K562 (cell line): Measurements from ENCODE around the gene POR. TPM values are rescaled to one million over a fixed set of nuclear protein-coding genes. Genes with fewer than 3 reads are reported as not detected.
A peak's percentile ranks its signal among the peaks of the same experiment; 100 is the strongest.

Experiments used
- BCOR ChIP-seq: fragments of 450-650 bp; IDR thresholded peaks from 2 replicates; pipeline ENCODE4 v1.6.1; 2016
- CCNT2 ChIP-seq: IDR thresholded peaks from 2 replicates; pipeline ENCODE4 v1.6.1; 2011; ENCODE audit warnings: borderline replicate concordance, low read depth, mild to moderate bottlenecking, moderate library complexity, mixed read lengths, low read length; ENCODE audit not compliant: insufficient read length; ENCODE audit errors: extremely low read depth
- DDX20 ChIP-seq: fragments of 450-650 bp; IDR thresholded peaks from 2 replicates; pipeline ENCODE4 v1.6.1; 2016; ENCODE audit warnings: missing genetic modification characterization, low read depth, mild to moderate bottlenecking, missing compliant biosample characterization, moderate library complexity
- ESRRA ChIP-seq: fragments of 450-650 bp; IDR thresholded peaks from 2 replicates; pipeline ENCODE4 v1.6.1; 2014; ENCODE audit warnings: low read depth, mild to moderate bottlenecking, moderate library complexity, borderline replicate concordance
- HEY1 ChIP-seq: fragments of 250-450 bp; sonication (Bioruptor Pico); IDR thresholded peaks from 2 replicates; pipeline ENCODE4 v1.5.0; 2020; ENCODE audit warnings: mild to moderate bottlenecking, moderate library complexity, borderline replicate concordance
- HMG20A ChIP-seq: fragments of 450-650 bp; formaldehyde crosslinking; conservative IDR thresholded peaks from 2 replicates; pipeline ENCODE4 v1.4.0; 2020; ENCODE audit warnings: mild to moderate bottlenecking, mixed read lengths
- KLF1 ChIP-seq: fragments of 450-650 bp; IDR thresholded peaks from 2 replicates; pipeline ENCODE4 v1.6.1; 2016; ENCODE audit warnings: missing genetic modification characterization, missing compliant biosample characterization
- KLF16 ChIP-seq: IDR thresholded peaks from 2 replicates; pipeline ENCODE4 v1.6.1; 2016; ENCODE audit warnings: antibody characterized with exemption
- LCOR ChIP-seq: sonication (generic); formaldehyde crosslinking; IDR thresholded peaks from 2 replicates; pipeline ENCODE4 v1.8.0; 2022; ENCODE audit warnings: mild to moderate bottlenecking, missing genetic modification reagents
- MEF2D ChIP-seq: conservative IDR thresholded peaks from 2 replicates; pipeline ENCODE4 v1.6.1; 2016; ENCODE audit warnings: low read depth, missing genetic modification characterization, missing compliant biosample characterization
- MTF1 ChIP-seq: fragments of 250-450 bp; sonication (Bioruptor Pico); IDR thresholded peaks from 2 replicates; pipeline ENCODE4 v1.9.0; 2021; ENCODE audit warnings: moderate library complexity, mild to moderate bottlenecking, inconsistent platforms, borderline replicate concordance
- RB1 ChIP-seq: fragments of 450-650 bp; IDR thresholded peaks from 2 replicates; pipeline ENCODE4 v1.6.1; 2017; ENCODE audit warnings: low read depth, mild to moderate bottlenecking
- RUNX1 ChIP-seq: sonication (generic); IDR thresholded peaks from 2 replicates; pipeline ENCODE4 v1.6.1; 2016; ENCODE audit warnings: antibody characterized with exemption, low read depth
- TCF3 ChIP-seq: sonication (generic); formaldehyde crosslinking; IDR thresholded peaks from 2 replicates; pipeline ENCODE4 v1.4.0; 2020; ENCODE audit warnings: mild to moderate bottlenecking, missing genetic modification reagents
- TCF7 ChIP-seq: sonication (generic); IDR thresholded peaks from 2 replicates; pipeline ENCODE4 v1.6.1; 2016; ENCODE audit warnings: antibody characterized with exemption, borderline replicate concordance
- ZNF224 ChIP-seq: sonication (generic); formaldehyde crosslinking; IDR thresholded peaks from 2 replicates; pipeline ENCODE4 v1.8.0; 2022; ENCODE audit warnings: mild to moderate bottlenecking, missing genetic modification reagents
- ZNF699 ChIP-seq: fragments of 250-450 bp; sonication (Bioruptor Pico); IDR thresholded peaks from 2 replicates; pipeline ENCODE4 v1.8.0; 2021; ENCODE audit warnings: mild to moderate bottlenecking, moderate library complexity; ENCODE audit not compliant: insufficient replicate concordance
- polyA plus RNA-seq, 8 experiments: library from polyadenylated mRNA; depleted of rRNA in 4 of 8; stranded (reverse) in 5 of 8; unstranded in 3 of 8; fragments of >200 nt; fragmentation: Nextera tagmentation in 2 of 8; fragmentation: Illumina TruSeq in 1 of 8; extraction: Ambion mirVana in 2 of 8; extraction: Trizol in 1 of 8; gene quantifications; 2 replicates each; pipeline versions ENCODE4 v1.2.1 to v1.2.3, GENCODE V29; 2011 to 2014; ENCODE audit warnings: inconsistent platforms in 1 of 8, missing spikeins in 1 of 8
- total RNA-seq, 7 experiments: library from RNA; depleted of rRNA in 6 of 7; stranded (reverse); fragments of >200 nt in 6 of 7; fragmentation: Illumina TruSeq in 2 of 7; extraction: Trizol in 2 of 7; gene quantifications; 2 replicates each; pipeline versions ENCODE4 v1.2.1 to v1.2.3, GENCODE V29; 2011 to 2021; ENCODE audit warnings: low replicate concordance in 1 of 7
- TF ChIP-seq, protein P1 (sequence below): fragments of 250-450 bp; sonication (Bioruptor Pico); IDR thresholded peaks from 2 replicates; pipeline ENCODE4 v1.5.0; 2020; ENCODE audit warnings: mild to moderate bottlenecking

Gene POR
- total and polyA plus RNA-seq, 9 of the 15 experiments (the other 6 are each of a cell fraction or from before 2014, with no cell fraction given) = 4.7 to 142 (median 40.8) TPM

DNA sequence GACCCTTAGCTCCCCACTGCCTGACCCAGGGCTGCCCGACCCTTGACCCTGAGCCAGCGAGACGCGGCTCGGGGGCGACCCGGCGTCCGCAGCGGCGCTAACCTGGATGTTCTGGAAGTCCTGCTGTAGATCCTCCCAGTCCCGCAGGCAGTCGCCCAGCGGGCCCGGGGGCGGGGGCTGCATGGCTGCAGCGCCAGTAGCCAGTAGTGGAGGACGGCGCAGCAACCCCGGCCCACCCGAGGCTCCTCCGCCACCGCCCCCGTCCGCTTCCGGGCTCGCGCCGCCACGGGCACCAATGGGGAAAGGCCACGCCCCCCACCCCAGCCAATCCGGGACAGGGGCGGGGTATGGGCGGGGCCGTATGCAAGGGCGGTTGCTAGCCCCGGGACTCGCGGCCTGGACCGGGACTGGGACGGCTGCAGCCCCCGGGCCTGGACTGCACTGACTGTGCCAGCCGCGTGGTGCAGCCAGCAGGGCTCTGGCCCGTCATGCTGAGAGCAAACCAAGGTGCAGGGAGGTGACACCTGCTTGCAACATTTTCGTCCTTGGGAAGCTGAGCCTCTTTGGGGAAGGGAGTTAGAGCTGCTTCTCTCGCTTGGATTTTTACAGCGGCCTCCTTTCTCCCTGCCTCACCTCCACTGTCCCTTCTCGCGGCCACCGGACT, 79.6 kb downstream of the POR start, which contains the start of gene TMEM120A (continued):
- TF ChIP-seq ZNF224 (CRISPR knock-in tag) (no peak), BCOR (peak; percentile 96), RUNX1 (no peak), CCNT2 (peak; percentile 85), LCOR (CRISPR knock-in tag) (no peak), DDX20 (tag) (no peak), RB1 (peak; percentile 16; the same call in 1 of the 2 replicates), KLF16 (peak; percentile 42; the same call in 1 of the 2 replicates), MEF2D (tag) (no peak), ESRRA (no peak; the same call in none of the 2 replicates), ZNF699 (no peak), TCF3 (CRISPR knock-in tag) (0 out of 2 replicates have a peak, but pooled peaks have one; percentile 11), MTF1 (CRISPR knock-in tag) (no peak), HMG20A (no peak), HEY1 (CRISPR knock-in tag) (0 out of 2 replicates have a peak, but pooled peaks have one; percentile 24), KLF1 (tag) (peak; percentile 48; the same call in 1 of the 2 replicates), TCF7 (no peak)
- TF ChIP-seq, protein P1, sequence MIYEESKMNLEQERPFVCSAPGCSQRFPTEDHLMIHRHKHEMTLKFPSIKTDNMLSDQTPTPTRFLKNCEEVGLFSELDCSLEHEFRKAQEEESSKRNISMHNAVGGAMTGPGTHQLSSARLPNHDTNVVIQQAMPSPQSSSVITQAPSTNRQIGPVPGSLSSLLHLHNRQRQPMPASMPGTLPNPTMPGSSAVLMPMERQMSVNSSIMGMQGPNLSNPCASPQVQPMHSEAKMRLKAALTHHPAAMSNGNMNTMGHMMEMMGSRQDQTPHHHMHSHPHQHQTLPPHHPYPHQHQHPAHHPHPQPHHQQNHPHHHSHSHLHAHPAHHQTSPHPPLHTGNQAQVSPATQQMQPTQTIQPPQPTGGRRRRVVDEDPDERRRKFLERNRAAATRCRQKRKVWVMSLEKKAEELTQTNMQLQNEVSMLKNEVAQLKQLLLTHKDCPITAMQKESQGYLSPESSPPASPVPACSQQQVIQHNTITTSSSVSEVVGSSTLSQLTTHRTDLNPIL = no peak
